Measurements from ENCODE around the gene ANO1. TPM values are rescaled to one million over a fixed set of nuclear protein-coding genes. Genes with fewer than 3 reads are reported as not detected.

Gene ANO1
- total RNA-seq, 1 experiment from 2014 or later: 10.9 TPM

DNA sequence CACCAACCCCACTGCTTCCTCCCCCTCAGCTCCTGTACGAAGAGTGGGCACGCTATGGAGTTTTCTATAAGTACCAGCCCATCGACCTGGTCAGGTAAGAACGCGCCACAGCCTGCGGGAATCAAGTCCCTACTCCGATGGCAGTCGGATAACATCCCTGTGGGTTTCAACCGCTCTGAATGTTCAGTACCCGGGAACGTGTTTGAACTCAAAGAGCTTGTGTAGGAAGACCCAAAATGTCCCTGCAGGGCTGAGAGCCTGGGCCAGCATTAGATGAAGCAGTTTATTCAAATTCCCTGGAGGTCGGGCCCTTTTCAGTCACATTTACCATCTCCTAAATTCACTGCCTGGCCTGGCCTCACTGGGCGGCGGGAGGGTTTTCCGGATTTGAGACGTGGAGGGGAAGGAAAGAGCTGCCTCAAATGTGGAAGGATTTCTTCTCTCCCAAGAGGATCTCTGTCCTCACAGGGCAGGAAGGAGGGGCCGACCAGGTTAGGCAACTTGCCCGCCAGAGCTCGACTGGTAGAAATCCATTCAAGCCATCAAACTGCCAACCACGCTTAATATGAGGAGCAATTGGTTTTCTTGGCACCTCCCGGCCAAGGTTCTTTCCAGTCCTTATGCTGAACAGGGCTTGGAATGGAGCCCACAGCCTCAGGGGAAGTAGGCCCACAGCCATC lies 46.3 kb downstream of the ANO1 start:
- peaks cover 9% of the 10 kb centered on the region; the same call in 1 of the 2 replicates for H3K4me1 ChIP-seq (ENCODE audit: insufficient read depth, low read length)
- H2BK15ac ChIP-seq (ENCODE audit: low read depth, low read length): no peak overlapping the region
- peaks cover 22 to 28% of the 10 kb centered on the region in 2 experiments for H3K4me1 Mint-ChIP-seq
- no peak overlapping the region for H3T11ph ChIP-seq (ENCODE audit: low read length)
- no peak overlapping the region for H3K56ac ChIP-seq (ENCODE audit: insufficient read length, low read depth, low read length)
- no peaks in the 10 kb centered on the region; a peak in 2 of 5 replicates for H3K9me3 Mint-ChIP-seq
- H4K5ac ChIP-seq (ENCODE audit: insufficient read length, low read depth, low read length): no peak overlapping the region
- DNase-seq: no peak
- no peak overlapping the region for H2BK12ac ChIP-seq (ENCODE audit: insufficient read length, low read depth, low read length)
- H3K27ac Mint-ChIP-seq: no peak overlapping the region; a peak in 1 of 7 replicates
- 0 out of 2 replicates have a peak, but pooled peaks cover 2% of the 10 kb centered on the region for H3K27me3 ChIP-seq (ENCODE audit: insufficient read depth, low read length)
- no peak overlapping the region for H4K8ac ChIP-seq (replicated peaks; ENCODE audit: insufficient read length, low read depth, low read length)
- no peak overlapping the region for H3K4ac ChIP-seq (ENCODE audit: low read depth, low read length)
- WGBS (ENCODE audit: extremely low coverage, insufficient read length, low lambda C conversion rate): no CpG with 5 or more reads among the region's 21 CpGs
- H2BK5ac ChIP-seq (ENCODE audit: insufficient read length, low read length): no peak overlapping the region
- H3K79me2 ChIP-seq (ENCODE audit: insufficient read depth, low read length): no peaks in the 10 kb centered on the region
- H3K18ac ChIP-seq (ENCODE audit: insufficient read length, low read depth, low read length): no peak overlapping the region
- no peak overlapping the region for H2AFZ ChIP-seq (ENCODE audit: low read length)
- TF ChIP-seq CTCF (conservative IDR thresholded peaks at IDR 0.05): no peak
- no peak overlapping the region for H3K4me3 Mint-ChIP-seq
- H3K23me2 ChIP-seq (ENCODE audit: insufficient read length, low read depth, low read length, poor library complexity, severe bottlenecking): no peaks in the 10 kb centered on the region
- H3K9me3 ChIP-seq (ENCODE audit: control insufficient read depth, low read depth, low read length): no peaks in the 10 kb centered on the region
- H4K91ac ChIP-seq (ENCODE audit: insufficient read length, low read depth, low read length): no peak overlapping the region
- H3K79me1 ChIP-seq (ENCODE audit: insufficient read depth, low read depth, low read length, poor library complexity, severe bottlenecking): no peaks in the 10 kb centered on the region
- H3K27me3 Mint-ChIP-seq (ENCODE audit: low read depth): peaks cover 24% of the 10 kb centered on the region
- H4K20me1 ChIP-seq (ENCODE audit: control insufficient read depth, insufficient read depth, insufficient read length): no peaks in the 10 kb centered on the region
- no peak overlapping the region for H3K23ac ChIP-seq (ENCODE audit: insufficient read length, low read depth, low read length)
- no peak overlapping the region for H2BK20ac ChIP-seq (ENCODE audit: low read depth, low read length, poor library complexity, severe bottlenecking)
- H2BK120ac ChIP-seq (ENCODE audit: low read depth, low read length, poor library complexity, severe bottlenecking): no peak overlapping the region
- H3K9ac ChIP-seq (ENCODE audit: extremely low read depth, insufficient read length, low read length): no peak overlapping the region
- peaks cover 0 to 3% (median 0%) of the 10 kb centered on the region in 3 experiments; a peak in 2 of 7 replicates for H3K36me3 Mint-ChIP-seq (ENCODE audit: insufficient read depth in 1 of 3, low read depth in 3 of 3)
- no peak overlapping the region for H3K27ac ChIP-seq (ENCODE audit: insufficient read length, low read depth, low read length)
- H3K14ac ChIP-seq (ENCODE audit: insufficient read depth, low read length): no peak overlapping the region
- no peak overlapping the region for H3K4me2 ChIP-seq (ENCODE audit: insufficient read depth, insufficient read length, low read length)
- H2AK5ac ChIP-seq (ENCODE audit: insufficient read length, low read length): no peak overlapping the region

Measured in H9 (cell line).